D721Med (cell line): Measurements from ENCODE around the gene TMEM200A.

Experiments used
- DNase-seq: peaks from one replicate; pipeline ENCODE4 v3.0.0; 2011; ENCODE audit warnings: low spot score; ENCODE audit not compliant: insufficient read length
- FAIRE-seq: peaks from 2 replicates; lab custom pipeline; 2011; peaks lifted over from hg19 to GRCh38; lab: Jason Lieb, UNC
- TF ChIP-seq, protein P1 (sequence below): IDR thresholded peaks from 2 replicates; pipeline ENCODE4 v1.5.1; 2012; ENCODE audit warnings: mild to moderate bottlenecking, control low read depth; ENCODE audit not compliant: insufficient read depth; ENCODE audit errors: missing control alignments

The TMEM200A gene

DNA sequence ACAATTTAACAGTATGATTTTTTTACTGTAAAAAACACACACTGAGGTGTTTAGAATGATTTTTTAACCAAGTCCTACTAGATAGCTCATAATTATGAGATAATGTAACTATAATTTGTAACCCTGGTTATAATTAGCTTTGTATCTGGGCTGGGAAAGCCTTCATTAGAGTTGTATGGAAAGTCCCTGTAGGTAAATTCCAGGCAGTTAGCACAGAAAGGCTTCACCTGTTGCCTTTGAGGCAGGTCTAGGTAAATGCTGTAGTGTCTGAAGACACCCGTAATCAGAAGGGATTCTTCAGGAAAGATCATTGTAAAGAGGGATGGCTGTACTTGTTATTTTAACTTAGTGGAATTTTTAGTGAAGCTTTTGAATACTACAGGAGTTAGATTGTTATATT is 1.9 kb downstream of the TMEM200A start:
- TF ChIP-seq, protein P1, sequence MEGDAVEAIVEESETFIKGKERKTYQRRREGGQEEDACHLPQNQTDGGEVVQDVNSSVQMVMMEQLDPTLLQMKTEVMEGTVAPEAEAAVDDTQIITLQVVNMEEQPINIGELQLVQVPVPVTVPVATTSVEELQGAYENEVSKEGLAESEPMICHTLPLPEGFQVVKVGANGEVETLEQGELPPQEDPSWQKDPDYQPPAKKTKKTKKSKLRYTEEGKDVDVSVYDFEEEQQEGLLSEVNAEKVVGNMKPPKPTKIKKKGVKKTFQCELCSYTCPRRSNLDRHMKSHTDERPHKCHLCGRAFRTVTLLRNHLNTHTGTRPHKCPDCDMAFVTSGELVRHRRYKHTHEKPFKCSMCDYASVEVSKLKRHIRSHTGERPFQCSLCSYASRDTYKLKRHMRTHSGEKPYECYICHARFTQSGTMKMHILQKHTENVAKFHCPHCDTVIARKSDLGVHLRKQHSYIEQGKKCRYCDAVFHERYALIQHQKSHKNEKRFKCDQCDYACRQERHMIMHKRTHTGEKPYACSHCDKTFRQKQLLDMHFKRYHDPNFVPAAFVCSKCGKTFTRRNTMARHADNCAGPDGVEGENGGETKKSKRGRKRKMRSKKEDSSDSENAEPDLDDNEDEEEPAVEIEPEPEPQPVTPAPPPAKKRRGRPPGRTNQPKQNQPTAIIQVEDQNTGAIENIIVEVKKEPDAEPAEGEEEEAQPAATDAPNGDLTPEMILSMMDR: no peak
- FAIRE-seq: no peak
- no peak for DNase-seq

DNA sequence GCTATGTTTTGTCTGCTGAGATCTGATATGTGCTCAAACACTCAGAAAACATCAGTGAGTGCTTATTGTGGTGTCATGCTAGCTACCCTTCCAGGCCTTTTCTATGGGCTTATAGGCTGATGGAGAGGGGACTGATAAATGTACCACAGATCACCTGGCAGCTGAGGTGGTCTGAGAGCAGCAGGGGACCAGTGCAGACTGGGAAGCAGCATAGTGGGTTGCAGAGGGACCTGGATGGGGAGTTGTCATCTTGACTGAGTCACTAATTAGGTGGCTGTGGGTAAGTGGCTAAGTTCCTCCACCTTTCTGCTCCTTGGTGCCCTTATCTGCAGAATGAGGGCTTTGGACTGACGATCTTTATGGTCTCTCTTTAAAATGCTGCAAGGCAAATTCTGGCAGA is 2.8 kb downstream of the TMEM200A start:
- DNase-seq (no peak), FAIRE-seq (no peak)
- TF ChIP-seq, protein P1: no peak

DNA sequence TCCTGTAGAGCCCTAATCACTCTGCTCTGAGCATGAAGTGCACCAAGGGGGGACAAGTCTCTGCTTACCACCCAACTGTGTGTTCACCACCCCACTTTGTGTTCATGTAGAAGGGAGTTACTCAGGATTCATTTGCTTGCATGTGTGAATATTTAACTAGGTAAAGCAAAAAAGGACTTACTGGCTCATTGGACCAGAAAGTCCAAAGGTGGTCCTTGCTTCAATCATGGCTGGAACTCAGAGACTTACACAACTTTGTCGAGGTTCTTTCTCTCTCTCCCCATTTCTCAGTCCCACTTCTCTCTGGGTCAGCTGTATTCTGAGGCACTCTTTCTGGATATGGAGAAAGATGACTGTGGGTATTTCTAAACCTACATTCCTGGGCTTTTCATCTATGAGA is 4.0 kb downstream of the TMEM200A start:
- no peak for DNase-seq
- TF ChIP-seq, protein P1: no peak
- FAIRE-seq: no peak

DNA sequence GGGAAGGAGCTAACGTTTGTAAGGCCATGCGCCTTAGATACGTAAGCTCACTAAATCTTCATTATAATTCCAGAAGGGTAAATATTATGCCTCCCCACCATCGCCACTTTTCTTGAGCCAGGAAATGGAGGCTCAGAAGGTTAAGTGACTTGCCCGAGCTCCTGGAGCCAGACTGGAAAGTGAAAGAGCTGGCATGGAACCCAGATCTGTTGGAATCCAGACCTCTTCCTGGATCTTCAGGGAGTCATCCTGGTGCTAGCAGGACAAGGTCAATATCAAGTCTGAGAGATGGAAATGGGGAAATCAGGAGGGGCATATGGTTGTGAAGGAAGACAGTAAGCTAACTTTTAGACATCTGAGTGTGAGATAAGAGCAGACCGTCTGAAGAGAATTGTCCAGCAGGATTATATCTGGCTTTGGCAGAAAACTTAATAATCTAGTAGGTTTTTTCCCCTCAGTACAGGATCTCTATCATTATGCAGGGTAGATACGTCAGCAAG is 6.2 kb downstream of the TMEM200A start:
- TF ChIP-seq, protein P1: no peak
- DNase-seq (no peak), FAIRE-seq (no peak)

DNA sequence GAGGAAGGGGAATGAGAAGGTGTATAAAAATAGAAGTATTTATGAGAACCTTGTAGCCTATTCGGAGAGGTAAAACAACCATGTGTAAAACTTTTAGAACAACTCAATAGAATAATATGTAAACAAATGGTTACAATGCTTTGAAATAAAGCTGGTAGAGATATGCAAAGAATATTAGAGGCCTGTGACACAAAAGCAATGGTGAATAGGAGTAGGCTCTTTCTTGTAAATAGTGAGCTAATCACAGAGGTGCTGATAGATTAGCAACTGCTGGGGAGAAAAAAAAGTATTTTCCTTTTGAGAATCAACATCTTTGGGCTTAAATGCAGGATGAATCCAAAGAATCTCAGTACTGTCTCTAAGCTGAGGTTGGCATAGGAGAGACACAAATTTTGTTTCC is 7.0 kb downstream of the TMEM200A start:
- FAIRE-seq: no peak
- no peak for DNase-seq
- TF ChIP-seq, protein P1: no peak

DNA sequence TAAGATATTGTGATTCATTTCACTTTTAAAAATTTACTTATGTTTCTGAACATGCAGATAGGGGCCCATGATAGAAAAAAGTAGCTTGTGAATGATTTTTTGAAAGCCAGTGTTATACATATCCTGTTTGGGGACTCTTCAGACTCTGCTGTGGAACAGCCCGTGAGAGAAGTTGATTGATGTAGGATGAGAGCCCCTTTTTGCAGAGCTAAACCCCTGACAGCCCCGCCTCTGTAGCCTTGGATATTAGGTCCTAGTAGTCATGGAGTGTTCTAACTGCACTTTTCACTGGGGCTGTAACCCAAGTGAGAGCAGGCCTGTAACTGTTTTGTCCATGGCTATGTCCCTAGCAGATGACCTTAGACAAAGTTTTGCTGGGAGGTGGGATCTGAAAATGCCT is 8.2 kb downstream of the TMEM200A start:
- FAIRE-seq: no peak
- DNase-seq: no peak
- TF ChIP-seq, protein P1: no peak

DNA sequence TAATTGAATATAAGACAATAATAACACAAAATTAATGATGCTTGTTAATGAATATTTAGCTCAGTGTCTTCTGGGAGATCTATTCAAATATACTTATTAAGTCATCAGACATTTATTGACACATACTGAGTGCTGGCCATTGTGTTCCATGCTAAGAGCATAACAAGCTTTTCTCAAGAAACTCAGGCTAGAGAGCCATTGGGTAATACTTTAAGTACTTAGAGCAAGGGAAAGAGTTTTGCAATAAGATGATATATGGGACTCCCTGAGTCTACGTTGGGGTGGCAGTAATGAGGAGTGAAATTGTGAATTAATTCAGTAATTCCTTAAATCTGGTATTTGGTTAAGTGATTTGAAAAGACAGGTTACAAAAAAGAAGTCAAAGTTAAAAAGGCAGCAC is 11.1 kb downstream of the TMEM200A start:
- TF ChIP-seq, protein P1: no peak
- FAIRE-seq (no peak), DNase-seq (no peak)
